GM12801 (cell line): Measurements from ENCODE around the gene NAIF1.

ENCODE experiments used
- TF ChIP-seq, protein P1 (sequence below): IDR thresholded peaks from one replicate; pipeline ENCODE4 v1.5.1; 2011; ENCODE audit warnings: control low read depth; ENCODE audit not compliant: insufficient read length; ENCODE audit errors: extremely low read depth

NAIF1 gene

GRCh38 chr9:128109050-128109709 is 42.1 kb upstream of the NAIF1 start:
- TF ChIP-seq, protein P1, sequence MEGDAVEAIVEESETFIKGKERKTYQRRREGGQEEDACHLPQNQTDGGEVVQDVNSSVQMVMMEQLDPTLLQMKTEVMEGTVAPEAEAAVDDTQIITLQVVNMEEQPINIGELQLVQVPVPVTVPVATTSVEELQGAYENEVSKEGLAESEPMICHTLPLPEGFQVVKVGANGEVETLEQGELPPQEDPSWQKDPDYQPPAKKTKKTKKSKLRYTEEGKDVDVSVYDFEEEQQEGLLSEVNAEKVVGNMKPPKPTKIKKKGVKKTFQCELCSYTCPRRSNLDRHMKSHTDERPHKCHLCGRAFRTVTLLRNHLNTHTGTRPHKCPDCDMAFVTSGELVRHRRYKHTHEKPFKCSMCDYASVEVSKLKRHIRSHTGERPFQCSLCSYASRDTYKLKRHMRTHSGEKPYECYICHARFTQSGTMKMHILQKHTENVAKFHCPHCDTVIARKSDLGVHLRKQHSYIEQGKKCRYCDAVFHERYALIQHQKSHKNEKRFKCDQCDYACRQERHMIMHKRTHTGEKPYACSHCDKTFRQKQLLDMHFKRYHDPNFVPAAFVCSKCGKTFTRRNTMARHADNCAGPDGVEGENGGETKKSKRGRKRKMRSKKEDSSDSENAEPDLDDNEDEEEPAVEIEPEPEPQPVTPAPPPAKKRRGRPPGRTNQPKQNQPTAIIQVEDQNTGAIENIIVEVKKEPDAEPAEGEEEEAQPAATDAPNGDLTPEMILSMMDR, result no peak

DNA sequence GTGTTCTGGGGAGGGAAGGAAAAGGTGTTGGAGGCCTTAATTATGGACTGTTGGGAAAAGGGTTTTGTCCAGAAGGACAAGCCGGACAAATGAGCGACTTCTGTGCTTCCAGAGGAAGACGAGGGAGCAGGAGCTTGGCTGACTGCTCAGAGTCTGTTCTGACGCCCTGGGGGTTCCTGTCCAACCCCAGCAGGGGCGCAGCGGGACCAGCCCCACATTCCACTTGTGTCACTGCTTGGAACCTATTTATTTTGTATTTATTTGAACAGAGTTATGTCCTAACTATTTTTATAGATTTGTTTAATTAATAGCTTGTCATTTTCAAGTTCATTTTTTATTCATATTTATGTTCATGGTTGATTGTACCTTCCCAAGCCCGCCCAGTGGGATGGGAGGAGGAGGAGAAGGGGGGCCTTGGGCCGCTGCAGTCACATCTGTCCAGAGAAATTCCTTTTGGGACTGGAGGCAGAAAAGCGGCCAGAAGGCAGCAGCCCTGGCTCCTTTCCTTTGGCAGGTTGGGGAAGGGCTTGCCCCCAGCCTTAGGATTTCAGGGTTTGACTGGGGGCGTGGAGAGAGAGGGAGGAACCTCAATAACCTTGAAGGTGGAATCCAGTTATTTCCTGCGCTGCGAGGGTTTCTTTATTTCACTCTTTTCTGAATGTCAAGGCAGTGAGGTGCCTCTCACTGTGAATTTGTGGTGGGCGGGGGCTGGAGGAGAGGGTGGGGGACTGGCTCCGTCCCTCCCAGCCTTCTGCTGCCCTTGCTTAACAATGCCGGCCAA is 41.3 kb upstream of the NAIF1 start:
- TF ChIP-seq, protein P1, result no peak

DNA sequence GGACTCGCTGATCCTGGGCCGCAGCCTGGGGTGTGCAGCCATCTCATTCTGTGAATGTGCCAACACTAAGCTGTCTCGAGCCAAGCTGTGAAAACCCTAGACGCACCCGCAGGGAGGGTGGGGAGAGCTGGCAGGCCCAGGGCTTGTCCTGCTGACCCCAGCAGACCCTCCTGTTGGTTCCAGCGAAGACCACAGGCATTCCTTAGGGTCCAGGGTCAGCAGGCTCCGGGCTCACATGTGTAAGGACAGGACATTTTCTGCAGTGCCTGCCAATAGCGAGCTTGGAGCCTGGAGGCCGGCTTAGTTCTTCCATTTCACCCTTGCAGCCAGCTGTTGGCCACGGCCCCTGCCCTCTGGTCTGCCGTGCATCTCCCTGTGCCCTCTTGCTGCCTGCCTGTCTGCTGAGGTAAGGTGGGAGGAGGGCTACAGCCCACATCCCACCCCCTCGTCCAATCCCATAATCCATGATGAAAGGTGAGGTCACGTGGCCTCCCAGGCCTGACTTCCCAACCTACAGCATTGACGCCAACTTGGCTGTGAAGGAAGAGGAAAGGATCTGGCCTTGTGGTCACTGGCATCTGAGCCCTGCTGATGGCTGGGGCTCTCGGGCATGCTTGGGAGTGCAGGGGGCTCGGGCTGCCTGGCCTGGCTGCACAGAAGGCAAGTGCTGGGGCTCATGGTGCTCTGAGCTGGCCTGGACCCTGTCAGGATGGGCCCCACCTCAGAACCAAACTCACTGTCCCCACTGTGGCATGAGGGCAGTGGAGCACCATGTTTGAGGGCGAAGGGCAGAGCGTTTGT is 40.5 kb upstream of the NAIF1 start:
- TF ChIP-seq, protein P1, result no peak

DNA sequence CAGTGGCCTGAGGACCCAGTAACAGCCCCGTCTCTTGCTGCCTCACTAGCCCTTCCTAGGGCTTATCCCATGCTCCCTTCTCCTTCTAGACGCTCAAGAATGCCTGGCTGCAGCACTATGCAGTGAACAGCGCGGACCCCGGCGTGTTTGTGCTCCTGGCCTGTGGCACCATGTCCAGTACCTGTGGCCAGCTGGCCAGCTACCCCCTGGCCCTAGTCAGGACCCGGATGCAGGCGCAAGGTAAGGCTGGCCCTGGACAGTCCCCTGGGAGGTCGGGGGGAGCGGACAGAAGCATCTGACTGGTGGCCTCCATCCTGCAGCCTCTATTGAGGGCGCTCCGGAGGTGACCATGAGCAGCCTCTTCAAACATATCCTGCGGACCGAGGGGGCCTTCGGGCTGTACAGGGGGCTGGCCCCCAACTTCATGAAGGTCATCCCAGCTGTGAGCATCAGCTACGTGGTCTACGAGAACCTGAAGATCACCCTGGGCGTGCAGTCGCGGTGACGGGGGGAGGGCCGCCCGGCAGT is 39.9 kb upstream of the NAIF1 start:
- TF ChIP-seq, protein P1, result no peak

DNA sequence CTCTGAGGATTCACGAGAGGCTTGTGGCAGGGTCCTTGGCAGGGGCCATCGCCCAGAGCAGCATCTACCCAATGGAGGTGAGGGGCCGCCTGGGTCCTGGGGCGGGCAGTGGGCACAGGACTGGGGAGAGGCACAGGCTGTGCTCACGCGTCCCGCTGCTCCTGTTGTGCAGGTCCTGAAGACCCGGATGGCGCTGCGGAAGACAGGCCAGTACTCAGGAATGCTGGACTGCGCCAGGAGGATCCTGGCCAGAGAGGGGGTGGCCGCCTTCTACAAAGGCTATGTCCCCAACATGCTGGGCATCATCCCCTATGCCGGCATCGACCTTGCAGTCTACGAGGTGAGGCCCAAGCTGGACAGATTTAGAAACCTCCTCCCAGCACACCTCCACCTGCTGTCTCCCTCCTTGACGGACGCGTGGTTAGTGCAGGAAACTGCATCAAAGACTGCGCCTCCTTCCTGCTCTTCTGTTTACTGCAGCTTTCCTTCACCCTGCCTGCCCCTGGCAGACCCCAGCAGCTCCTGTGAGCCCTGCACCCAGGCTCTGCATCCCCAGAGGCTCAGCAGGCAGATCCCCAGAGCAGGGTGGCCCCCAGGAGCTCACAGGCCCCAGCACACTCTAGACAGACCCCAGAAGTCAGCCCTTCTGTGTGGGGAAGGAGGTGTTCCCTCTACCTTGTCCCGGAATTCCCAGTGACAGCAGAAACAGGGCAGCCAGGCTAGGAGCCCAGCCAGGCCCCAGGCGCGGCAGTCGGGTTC is 39.2 kb upstream of the NAIF1 start:
- TF ChIP-seq, protein P1, result no peak

- TF ChIP-seq, protein P1, result no peak
Measured at GRCh38 chr9:128105538-128106175, 38.5 kb upstream of the NAIF1 start.
